H1 (cell line): ENCODE data around the gene PARG. TPM values are rescaled to one million over a fixed set of nuclear protein-coding genes. Genes with fewer than 3 reads are reported as not detected.

Experiments
- CTCF ChIA-PET: fragments of 300-600 bp; sonication (Branson Sonifier 250); formaldehyde crosslinking; loops from one replicate; lab custom pipeline; 2021; ENCODE audit not compliant: partially characterized antibody; lab: Charles Lee
- POLR2A ChIA-PET: fragments of 300-600 bp; sonication (Branson Sonifier 250); formaldehyde crosslinking; loops from one replicate; lab custom pipeline; 2021; ENCODE audit warnings: inconsistent platforms; ENCODE audit not compliant: partially characterized antibody; lab: Charles Lee
- DNase-seq, 2 experiments: peaks; one replicate each; pipeline versions ENCODE4 v3.0.0 to v3.0.0-alpha.2; 2010 to 2022; ENCODE audit warnings: low spot score in 2 of 2, low read depth in 1 of 2, mixed read lengths in 1 of 2
- FAIRE-seq: peaks from 2 replicates; lab custom pipeline; 2011; peaks lifted over from hg19 to GRCh38; lab: Jason Lieb, UNC
- H2AFZ ChIP-seq: 2 replicates; pipeline ENCODE4 v1.8.1; 2012; ENCODE audit warnings: low read length, inconsistent platforms
- H2AK5ac ChIP-seq: 2 replicates; pipeline ENCODE4 v1.6.1; 2013; ENCODE audit warnings: low read depth, low read length
- H2BK120ac ChIP-seq: replicated peaks from 2 replicates; pipeline ENCODE3; 2013; ENCODE audit warnings: low read depth, low read length, inconsistent platforms
- H2BK12ac ChIP-seq: 2 replicates; pipeline ENCODE4 v1.6.1; 2013; ENCODE audit warnings: low read depth, low read length
- H2BK15ac ChIP-seq: 2 replicates; pipeline ENCODE4 v1.6.1; 2013; ENCODE audit warnings: low read length
- H2BK20ac ChIP-seq: 2 replicates; pipeline ENCODE4 v1.6.1; 2013; ENCODE audit warnings: low read length
- H2BK5ac ChIP-seq: 2 replicates; pipeline ENCODE4 v1.6.1; 2013; ENCODE audit warnings: low read depth, low read length
- H3K14ac ChIP-seq: 2 replicates; pipeline ENCODE4 v1.6.1; 2013; ENCODE audit warnings: inconsistent platforms; ENCODE audit not compliant: insufficient read length
- H3K18ac ChIP-seq: 2 replicates; pipeline ENCODE4 v1.6.1; 2013; ENCODE audit warnings: low read length; ENCODE audit errors: extremely low read depth
- H3K23ac ChIP-seq: 2 replicates; pipeline ENCODE4 v1.6.1; 2013; ENCODE audit warnings: inconsistent platforms; ENCODE audit not compliant: insufficient read length
- H3K23me2 ChIP-seq: 2 replicates; pipeline ENCODE4 v1.6.1; 2013; ENCODE audit warnings: low read depth, low read length
- H3K27ac ChIP-seq: 2 replicates; pipeline ENCODE4 v1.6.1; 2011; ENCODE audit warnings: low read depth, low read length, inconsistent platforms
- H3K27me3 ChIP-seq, 4 experiments: replicated peaks in 1 of 4; 1 replicate in 1 of 4; 2 replicates in 3 of 4; pipeline versions ENCODE4 v1.6.1 to v1.8.1; 2011 to 2013; ENCODE audit warnings: low read length in 3 of 4, mild to moderate bottlenecking in 3 of 4, inconsistent platforms in 2 of 4, mixed read lengths in 2 of 4, moderate library complexity in 1 of 4; ENCODE audit not compliant: control insufficient read depth in 3 of 4, insufficient read depth in 3 of 4; ENCODE audit errors: extremely low read depth in 1 of 4
- H3K36me3 ChIP-seq, 4 experiments: 2 replicates each; pipeline versions ENCODE4 v1.6.1 to v1.8.1; 2011 to 2013; ENCODE audit warnings: mild to moderate bottlenecking in 4 of 4, low read length in 3 of 4, moderate library complexity in 2 of 4, control low read depth in 1 of 4, inconsistent platforms in 1 of 4; ENCODE audit not compliant: insufficient read depth in 4 of 4, control insufficient read depth in 2 of 4
- H3K4ac ChIP-seq: replicated peaks from 2 replicates; pipeline ENCODE3; 2013; ENCODE audit warnings: low read length, low read depth, mixed read lengths, inconsistent platforms; ENCODE audit not compliant: insufficient read length
- H3K4me1 ChIP-seq, 4 experiments: replicated peaks in 1 of 4; 1 replicate in 1 of 4; 2 replicates in 3 of 4; pipeline versions ENCODE4 v1.6.1 to v1.8.1; 2011 to 2013; ENCODE audit warnings: low read length in 3 of 4, inconsistent platforms in 2 of 4, mixed read lengths in 1 of 4; ENCODE audit not compliant: insufficient read depth in 4 of 4, control insufficient read depth in 3 of 4
- H3K4me2 ChIP-seq, 2 experiments: 2 replicates each; pipeline versions ENCODE4 v1.6.1 to v1.8.1; 2011 to 2013; ENCODE audit warnings: low read depth in 2 of 2, low read length in 2 of 2, control low read depth in 1 of 2, inconsistent platforms in 1 of 2, mild to moderate bottlenecking in 1 of 2; ENCODE audit not compliant: insufficient read depth in 1 of 2
- H3K4me3 ChIP-seq, 4 experiments: fragments of 200-600, 300-600 bp in 1 of 4; sonication (generic), shearing (Covaris generic), sonication (Bioruptor Twin) in 1 of 4; 2 replicates each; pipeline versions ENCODE4 v1.5.1 to v1.8.1; 2011 to 2016; ENCODE audit warnings: low read length in 4 of 4, low read depth in 3 of 4, control low read depth in 2 of 4, inconsistent platforms in 2 of 4, mild to moderate bottlenecking in 2 of 4, mixed read lengths in 1 of 4, moderate library complexity in 1 of 4; ENCODE audit not compliant: insufficient read depth in 2 of 4; ENCODE audit errors: extremely low read depth in 1 of 4
- H3K56ac ChIP-seq: replicated peaks from 2 replicates; pipeline ENCODE3; 2013; ENCODE audit warnings: low read depth, mild to moderate bottlenecking, mixed read lengths, low read length, inconsistent platforms; ENCODE audit not compliant: insufficient read length
- H3K79me1 ChIP-seq: 2 replicates; pipeline ENCODE4 v1.6.1; 2013; ENCODE audit warnings: low read depth, low read length, control low read depth
- H3K79me2 ChIP-seq, 2 experiments: 2 replicates each; pipeline versions ENCODE4 v1.6.1 to v1.8.1; 2012 to 2013; ENCODE audit warnings: low read length in 2 of 2, mild to moderate bottlenecking in 2 of 2, inconsistent platforms in 1 of 2; ENCODE audit not compliant: insufficient read depth in 2 of 2, control insufficient read depth in 1 of 2
- H3K9ac ChIP-seq, 4 experiments: replicated peaks in 1 of 4; 1 replicate in 1 of 4; 2 replicates in 3 of 4; pipeline versions ENCODE4 v1.6.1 to v1.8.1; 2011 to 2013; ENCODE audit warnings: low read depth in 3 of 4, low read length in 3 of 4, control low read depth in 2 of 4, mild to moderate bottlenecking in 2 of 4, moderate library complexity in 2 of 4, inconsistent platforms in 1 of 4; ENCODE audit errors: extremely low read depth in 1 of 4
- H3K9me3 ChIP-seq, 2 experiments: 2 replicates each; pipeline versions ENCODE4 v1.6.1 to v1.8.1; 2012 to 2013; ENCODE audit warnings: mild to moderate bottlenecking in 2 of 2, moderate library complexity in 2 of 2, control low read depth in 1 of 2, inconsistent platforms in 1 of 2, low read depth in 1 of 2, low read length in 1 of 2, mixed read lengths in 1 of 2; ENCODE audit not compliant: insufficient read depth in 2 of 2
- H4K20me1 ChIP-seq, 2 experiments: replicated peaks in 1 of 2; 2 replicates each; pipeline versions ENCODE3 to v1.8.1; 2011 to 2013; ENCODE audit warnings: inconsistent platforms in 2 of 2, low read length in 2 of 2, mild to moderate bottlenecking in 1 of 2; ENCODE audit not compliant: insufficient read depth in 2 of 2, control insufficient read depth in 1 of 2
- H4K5ac ChIP-seq: 2 replicates; pipeline ENCODE4 v1.6.1; 2013; ENCODE audit warnings: low read length, low read depth, mixed read lengths, inconsistent platforms; ENCODE audit not compliant: insufficient read length
- H4K8ac ChIP-seq: 2 replicates; pipeline ENCODE4 v1.8.0; 2013; ENCODE audit warnings: mild to moderate bottlenecking, moderate library complexity, low read length, inconsistent platforms; ENCODE audit not compliant: insufficient read depth; ENCODE audit errors: extremely low read depth
- H4K91ac ChIP-seq: replicated peaks from 2 replicates; pipeline ENCODE3; 2013; ENCODE audit warnings: low read length, mixed read lengths, inconsistent platforms; ENCODE audit not compliant: insufficient read length
- BACH1 ChIP-seq: IDR thresholded peaks from 2 replicates; pipeline ENCODE4 v1.6.1; 2012; ENCODE audit warnings: low read length, improper control_type of control experiment
- BRCA1 ChIP-seq: IDR thresholded peaks from 2 replicates; pipeline ENCODE4 v1.6.1; 2012; ENCODE audit warnings: low read depth, low read length, improper control_type of control experiment
- CHD1 ChIP-seq: IDR thresholded peaks from 2 replicates; pipeline ENCODE4 v1.6.1; 2012; ENCODE audit warnings: low read depth, low read length, improper control_type of control experiment
- CHD2 ChIP-seq: IDR thresholded peaks from 2 replicates; pipeline ENCODE4 v1.6.1; 2012; ENCODE audit warnings: low read length, improper control_type of control experiment
- CTCF ChIP-seq, 3 experiments: IDR thresholded peaks; 1 replicate in 2 of 3; 2 replicates in 1 of 3; pipeline versions ENCODE4 v1.5.1 to v1.6.1; 2011; ENCODE audit warnings: low read length in 3 of 3, mild to moderate bottlenecking in 3 of 3, inconsistent platforms in 2 of 3, low read depth in 1 of 3, moderate library complexity in 1 of 3; ENCODE audit not compliant: insufficient read depth in 1 of 3; ENCODE audit errors: control extremely low read depth in 1 of 3
- EZH2 ChIP-seq: fragments of 200-600 bp; sonication (generic); IDR thresholded peaks from 2 replicates; pipeline ENCODE4 v1.7.1; 2012; ENCODE audit warnings: low read depth, mild to moderate bottlenecking, moderate library complexity, low read length, inconsistent platforms; ENCODE audit not compliant: severe bottlenecking
- JUND ChIP-seq: IDR thresholded peaks from 2 replicates; pipeline ENCODE4 v1.6.1; 2011; ENCODE audit warnings: mild to moderate bottlenecking, improper control_type of control experiment, low read length
- KDM4A ChIP-seq: IDR thresholded peaks from one replicate; pipeline ENCODE4 v1.7.1; 2012; ENCODE audit warnings: low read depth, mild to moderate bottlenecking, moderate library complexity, low read length, inconsistent platforms; ENCODE audit not compliant: severe bottlenecking
- NRF1 ChIP-seq: IDR thresholded peaks from 2 replicates; pipeline ENCODE4 v1.6.1; 2011; ENCODE audit warnings: mild to moderate bottlenecking, low read depth, low read length, improper control_type of control experiment
- RNF2 ChIP-seq: fragments of 200-900, 300-1000 bp; sonication (generic); IDR thresholded peaks from 2 replicates; pipeline ENCODE4 v1.7.1; 2016; ENCODE audit warnings: borderline replicate concordance, low read depth, mild to moderate bottlenecking, antibody characterized with exemption, low read length; ENCODE audit not compliant: poor library complexity, severe bottlenecking; ENCODE audit errors: missing control alignments
- RXRA ChIP-seq: IDR thresholded peaks from 2 replicates; pipeline ENCODE4 v1.6.1; 2011; ENCODE audit warnings: low read depth, mild to moderate bottlenecking, low read length, moderate library complexity; ENCODE audit not compliant: insufficient read depth
- SIRT6 ChIP-seq: IDR thresholded peaks from one replicate; pipeline ENCODE4 v1.7.1; 2012; ENCODE audit warnings: low read length, inconsistent platforms
- ZNF274 ChIP-seq: IDR thresholded peaks from 2 replicates; pipeline ENCODE4 v1.7.0; 2012; ENCODE audit warnings: low read length, borderline replicate concordance; ENCODE audit errors: extremely low read depth
- polyA plus RNA-seq, 7 experiments: library from polyadenylated mRNA; depleted of rRNA in 3 of 7; stranded (reverse) in 5 of 7; unstranded in 2 of 7; fragments of >200 nt in 5 of 7; fragments of 200-250 nt in 2 of 7; gene quantifications; 1 replicate in 5 of 7; 2 replicates in 1 of 7; 4 replicates in 1 of 7; pipeline versions ENCODE4 v1.2.1 to v1.2.3, GENCODE V29; 2011 to 2013; ENCODE audit warnings: missing spikeins in 2 of 7, mixed read lengths in 2 of 7
- total RNA-seq: library from RNA; stranded (reverse); fragmentation: NEBNext Ultra II Directional; extraction: Animal tissue kit (Norgen Biotek cat#: 25700); gene quantifications from 2 replicates; pipeline ENCODE4 v1.2.1, GENCODE V29; 2021

PARG gene
- total and polyA plus RNA-seq, 2 of the 8 experiments (the other 6 are each of a cell fraction or from before 2014, with no cell fraction given): 13.3 to 56.2 TPM

- Histone ChIP-seq H2BK15ac (no peak overlapping the region), H3K4me2 (no peak overlapping the region), H3K27me3 (no peaks in the 10 kb centered on the region), H3K23ac (no peak overlapping the region), H4K5ac (no peak overlapping the region), H2AK5ac (no peak overlapping the region), H3K36me3 (no peaks in the 10 kb centered on the region), H3K79me2 (no peaks in the 10 kb centered on the region), H4K8ac (no peak overlapping the region), H3K79me1 (no peaks in the 10 kb centered on the region), H3K23me2 (no peaks in the 10 kb centered on the region), H4K91ac (no peak overlapping the region), H3K4ac (no peak overlapping the region), H2BK12ac (no peak overlapping the region), H3K56ac (no peak overlapping the region), H3K27ac (no peak overlapping the region), H2BK120ac (no peak overlapping the region), H3K18ac (no peak overlapping the region), H3K9ac (no peak overlapping the region), H2BK5ac (no peak overlapping the region), H3K9me3 (no peaks in the 10 kb centered on the region), H3K4me3 (no peak overlapping the region), H3K14ac (no peak overlapping the region), H2BK20ac (no peak overlapping the region), H2AFZ (no peak overlapping the region), H3K4me1 (peaks cover 0 to 4% (median 3%) of the 10 kb centered on the region in 4 experiments; a peak in 2 of 7 replicates), H4K20me1 (no peaks in the 10 kb centered on the region)
- FAIRE-seq (no peak), DNase-seq (no peak)
- CTCF ChIA-PET: interaction anchor here (0.6 to 1.6 kb wide), 5 partner anchors 13 to 262 kb away, joined by 3 to 6 read pairs (median 4); partner anchors contain the start of gene C10orf53
- POLR2A ChIA-PET: no interaction called here
- TF ChIP-seq BRCA1: no peak
- no peak for TF ChIP-seq ZNF274
- TF ChIP-seq JUND: no peak
- TF ChIP-seq KDM4A: no peak
- TF ChIP-seq BACH1: no peak
- no peak for TF ChIP-seq CHD2
- TF ChIP-seq CTCF (IDR thresholded peaks at IDR 0.05; ENCODE audit: control extremely low read depth in 1 of 3, insufficient read depth in 1 of 3, low read depth in 1 of 3, low read length in 3 of 3): no peak
- TF ChIP-seq SIRT6: no peak
- TF ChIP-seq RXRA: no peak
- no peak for TF ChIP-seq RNF2
- no peak for TF ChIP-seq NRF1
- TF ChIP-seq CHD1: no peak
- no peak for TF ChIP-seq EZH2
Measured at GRCh38 chr10:49781247-49781646, 160.6 kb downstream of the PARG start.
